IMR-90 (cell line): Measurements from ENCODE around the gene BRPF1.

Experiments
- BHLHE40 ChIP-seq: fragments of 150-350 bp; IDR thresholded peaks from 2 replicates; pipeline ENCODE4 v1.6.1; 2016; ENCODE audit warnings: mild to moderate bottlenecking, low read depth, low read length
- CEBPB ChIP-seq: IDR thresholded peaks from 2 replicates; pipeline ENCODE4 v1.6.1; 2012; ENCODE audit warnings: low read depth, low read length, improper control_type of control experiment
- CHD1 ChIP-seq: IDR thresholded peaks from 2 replicates; pipeline ENCODE4 v1.6.1; 2012; ENCODE audit warnings: low read depth, low read length, improper control_type of control experiment
- FOS ChIP-seq: fragments of 150-350 bp; IDR thresholded peaks from 2 replicates; pipeline ENCODE4 v1.6.1; 2016; ENCODE audit warnings: low read depth, low read length
- MAZ ChIP-seq: IDR thresholded peaks from 2 replicates; pipeline ENCODE4 v1.6.1; 2012; ENCODE audit warnings: low read depth, mild to moderate bottlenecking, low read length, improper control_type of control experiment, moderate library complexity, borderline replicate concordance
- MXI1 ChIP-seq: IDR thresholded peaks from 2 replicates; pipeline ENCODE4 v1.6.1; 2012; ENCODE audit warnings: low read depth, mild to moderate bottlenecking, low read length, moderate library complexity, borderline replicate concordance
- POLR2A ChIP-seq: IDR thresholded peaks from 2 replicates; pipeline ENCODE4 v1.6.1; 2012; ENCODE audit warnings: mild to moderate bottlenecking, low read depth, low read length
- RAD21 ChIP-seq: IDR thresholded peaks from 2 replicates; pipeline ENCODE4 v1.6.1; 2012; ENCODE audit warnings: low read length, improper control_type of control experiment
- RFX5 ChIP-seq: IDR thresholded peaks from 2 replicates; pipeline ENCODE4 v1.8.0; 2012; ENCODE audit warnings: low read depth, mild to moderate bottlenecking, low read length, moderate library complexity
- SMC3 ChIP-seq: fragments of 150-350 bp; IDR thresholded peaks from 2 replicates; pipeline ENCODE4 v1.6.1; 2016; ENCODE audit warnings: low read depth, mild to moderate bottlenecking, antibody characterized with exemption, low read length, moderate library complexity
- TF ChIP-seq, protein P1 (sequence below): fragments of 150-350 bp; IDR thresholded peaks from 2 replicates; pipeline ENCODE4 v1.6.1; 2016; ENCODE audit warnings: low read depth, mild to moderate bottlenecking, low read length, moderate library complexity, borderline replicate concordance
- TF ChIP-seq, protein P2 (sequence below): conservative IDR thresholded peaks from 2 replicates; pipeline ENCODE4 v1.5.1; 2012; ENCODE audit warnings: mild to moderate bottlenecking, low read depth, low read length, improper control_type of control experiment
- TF ChIP-seq, protein P3 (sequence below): fragments of 150-350 bp; IDR thresholded peaks from 2 replicates; pipeline ENCODE4 v1.6.1; 2017; ENCODE audit warnings: mild to moderate bottlenecking, antibody characterized with exemption, low read length, low read depth

DNA sequence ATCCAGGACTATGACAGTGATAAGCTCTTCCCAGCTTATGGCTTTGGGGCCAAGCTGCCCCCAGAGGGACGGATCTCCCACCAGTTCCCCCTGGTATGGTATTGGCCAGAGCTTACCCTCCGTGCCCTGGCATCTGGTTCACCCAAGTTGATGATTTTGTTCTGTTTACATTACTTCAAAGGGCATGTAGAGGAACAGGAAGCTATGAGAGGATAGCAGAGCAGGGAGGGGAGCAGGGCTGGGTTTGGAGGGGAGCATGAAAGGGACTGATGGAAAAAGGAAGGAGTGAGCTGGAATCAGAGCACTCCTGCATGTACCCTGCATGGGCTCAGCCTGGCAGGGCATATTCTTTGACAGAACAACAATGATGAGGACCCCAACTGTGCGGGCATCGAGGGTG, 13.4 kb upstream of the BRPF1 start:
- TF ChIP-seq, protein P1, sequence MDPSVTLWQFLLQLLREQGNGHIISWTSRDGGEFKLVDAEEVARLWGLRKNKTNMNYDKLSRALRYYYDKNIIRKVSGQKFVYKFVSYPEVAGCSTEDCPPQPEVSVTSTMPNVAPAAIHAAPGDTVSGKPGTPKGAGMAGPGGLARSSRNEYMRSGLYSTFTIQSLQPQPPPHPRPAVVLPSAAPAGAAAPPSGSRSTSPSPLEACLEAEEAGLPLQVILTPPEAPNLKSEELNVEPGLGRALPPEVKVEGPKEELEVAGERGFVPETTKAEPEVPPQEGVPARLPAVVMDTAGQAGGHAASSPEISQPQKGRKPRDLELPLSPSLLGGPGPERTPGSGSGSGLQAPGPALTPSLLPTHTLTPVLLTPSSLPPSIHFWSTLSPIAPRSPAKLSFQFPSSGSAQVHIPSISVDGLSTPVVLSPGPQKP = no peak
- TF ChIP-seq RFX5 (no peak), FOS (no peak), MXI1 (no peak), POLR2A (no peak), SMC3 (no peak), RAD21 (no peak), BHLHE40 (no peak), CHD1 (no peak), MAZ (no peak), CEBPB (no peak)
- TF ChIP-seq, protein P2, sequence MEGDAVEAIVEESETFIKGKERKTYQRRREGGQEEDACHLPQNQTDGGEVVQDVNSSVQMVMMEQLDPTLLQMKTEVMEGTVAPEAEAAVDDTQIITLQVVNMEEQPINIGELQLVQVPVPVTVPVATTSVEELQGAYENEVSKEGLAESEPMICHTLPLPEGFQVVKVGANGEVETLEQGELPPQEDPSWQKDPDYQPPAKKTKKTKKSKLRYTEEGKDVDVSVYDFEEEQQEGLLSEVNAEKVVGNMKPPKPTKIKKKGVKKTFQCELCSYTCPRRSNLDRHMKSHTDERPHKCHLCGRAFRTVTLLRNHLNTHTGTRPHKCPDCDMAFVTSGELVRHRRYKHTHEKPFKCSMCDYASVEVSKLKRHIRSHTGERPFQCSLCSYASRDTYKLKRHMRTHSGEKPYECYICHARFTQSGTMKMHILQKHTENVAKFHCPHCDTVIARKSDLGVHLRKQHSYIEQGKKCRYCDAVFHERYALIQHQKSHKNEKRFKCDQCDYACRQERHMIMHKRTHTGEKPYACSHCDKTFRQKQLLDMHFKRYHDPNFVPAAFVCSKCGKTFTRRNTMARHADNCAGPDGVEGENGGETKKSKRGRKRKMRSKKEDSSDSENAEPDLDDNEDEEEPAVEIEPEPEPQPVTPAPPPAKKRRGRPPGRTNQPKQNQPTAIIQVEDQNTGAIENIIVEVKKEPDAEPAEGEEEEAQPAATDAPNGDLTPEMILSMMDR = no peak
- TF ChIP-seq, protein P3, sequence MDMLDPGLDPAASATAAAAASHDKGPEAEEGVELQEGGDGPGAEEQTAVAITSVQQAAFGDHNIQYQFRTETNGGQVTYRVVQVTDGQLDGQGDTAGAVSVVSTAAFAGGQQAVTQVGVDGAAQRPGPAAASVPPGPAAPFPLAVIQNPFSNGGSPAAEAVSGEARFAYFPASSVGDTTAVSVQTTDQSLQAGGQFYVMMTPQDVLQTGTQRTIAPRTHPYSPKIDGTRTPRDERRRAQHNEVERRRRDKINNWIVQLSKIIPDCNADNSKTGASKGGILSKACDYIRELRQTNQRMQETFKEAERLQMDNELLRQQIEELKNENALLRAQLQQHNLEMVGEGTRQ = no peak
